GM12892 (cell line): ENCODE results near the gene FCN2.

Experiments used
- DNase-seq: peaks from one replicate; pipeline ENCODE4 v3.0.0; 2011; ENCODE audit not compliant: insufficient read length
- FAIRE-seq: peaks from 2 replicates; lab custom pipeline; 2011; peaks lifted over from hg19 to GRCh38; lab: Jason Lieb, UNC
- POLR2A ChIP-seq: IDR thresholded peaks from 2 replicates; pipeline ENCODE4 v1.6.1; 2011; ENCODE audit warnings: low read depth, low read length, control low read depth
- POLR2AphosphoS5 ChIP-seq: IDR thresholded peaks from 2 replicates; pipeline ENCODE4 v1.6.1; 2011; ENCODE audit warnings: low read depth, low read length, control low read depth
- TAF1 ChIP-seq: IDR thresholded peaks from 2 replicates; pipeline ENCODE4 v1.6.1; 2011; ENCODE audit warnings: low read depth, mild to moderate bottlenecking, control low read depth, low read length, borderline replicate concordance

FCN2 gene

GRCh38 chr9:134895908-134896833 lies 15.6 kb downstream of the FCN2 start:
- no peak for FAIRE-seq

GRCh38 chr9:134896834-134897583 lies 16.4 kb downstream of the FCN2 start:
- DNase-seq (no peak), FAIRE-seq (no peak)
- TF ChIP-seq POLR2A (no peak), TAF1 (no peak), POLR2AphosphoS5 (no peak)

More at GRCh38 chr9:134895908-134896833, 15.6 kb downstream of the FCN2 start:
- no peak for DNase-seq
- no peak for TF ChIP-seq POLR2AphosphoS5
- no peak for TF ChIP-seq TAF1
- no peak for TF ChIP-seq POLR2A

GRCh38 chr9:134897584-134898170 lies 17.1 kb downstream of the FCN2 start:
- no peak for FAIRE-seq
- TF ChIP-seq POLR2AphosphoS5 (no peak), TAF1 (no peak), POLR2A (no peak)
- DNase-seq = no peak

GRCh38 chr9:134898319-134898718 lies 17.7 kb downstream of the FCN2 start:
- FAIRE-seq = no peak
- DNase-seq = no peak
- TF ChIP-seq POLR2A (no peak), TAF1 (no peak), POLR2AphosphoS5 (no peak)

GRCh38 chr9:134899168-134899567 lies 18.6 kb downstream of the FCN2 start:
- DNase-seq (no peak), FAIRE-seq (no peak)
- TF ChIP-seq TAF1 (no peak), POLR2A (no peak), POLR2AphosphoS5 (no peak)

GRCh38 chr9:134899818-134900217 lies 19.2 kb downstream of the FCN2 start:
- TF ChIP-seq POLR2A = no peak
- TF ChIP-seq TAF1 = no peak
- TF ChIP-seq POLR2AphosphoS5 = no peak
- no peak for DNase-seq
- no peak for FAIRE-seq

GRCh38 chr9:134902936-134903335 lies 22.3 kb downstream of the FCN2 start:
- TF ChIP-seq TAF1 (no peak), POLR2A (no peak), POLR2AphosphoS5 (no peak)
- no peak for FAIRE-seq
- DNase-seq = no peak

GRCh38 chr9:134908524-134909309 lies 28.1 kb downstream of the FCN2 start:
- no peak for DNase-seq
- no peak for FAIRE-seq
- TF ChIP-seq TAF1 = no peak
- TF ChIP-seq POLR2AphosphoS5 = no peak
- TF ChIP-seq POLR2A = no peak

- FAIRE-seq (no peak), DNase-seq (no peak)
- no peak for TF ChIP-seq POLR2A
- TF ChIP-seq POLR2AphosphoS5 = no peak
- TF ChIP-seq TAF1 = no peak
Measured at GRCh38 chr9:134909511-134910481, 29.2 kb downstream of the FCN2 start.
